ENCODE data around the gene PHKB.

DNA sequence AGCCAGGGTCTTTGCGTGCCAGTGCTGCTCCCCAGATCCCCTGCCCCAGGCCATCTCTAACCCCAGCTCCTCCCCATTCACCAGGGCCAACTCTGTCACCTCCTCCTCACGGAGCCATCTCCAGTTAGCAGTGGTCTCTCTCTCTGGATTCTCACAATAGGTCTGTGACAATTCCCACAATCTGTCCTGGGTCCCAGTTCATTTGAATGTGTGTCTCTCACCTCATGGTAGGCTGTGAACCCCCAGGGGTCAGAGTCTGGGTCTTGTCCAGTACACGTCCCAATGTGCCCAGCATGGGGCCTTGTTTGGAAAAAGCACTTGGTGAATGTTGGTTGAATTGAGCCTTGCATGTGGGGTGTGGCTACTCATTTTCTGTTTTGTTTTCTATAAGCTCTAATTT lies 205.3 kb downstream of the PHKB start:
- no peak for TF ChIP-seq NFIC (IDR thresholded peaks at IDR 0.05)
- no peak for TF ChIP-seq TEAD4 (IDR thresholded peaks at IDR 0.05)
- TF ChIP-seq, protein P1, sequence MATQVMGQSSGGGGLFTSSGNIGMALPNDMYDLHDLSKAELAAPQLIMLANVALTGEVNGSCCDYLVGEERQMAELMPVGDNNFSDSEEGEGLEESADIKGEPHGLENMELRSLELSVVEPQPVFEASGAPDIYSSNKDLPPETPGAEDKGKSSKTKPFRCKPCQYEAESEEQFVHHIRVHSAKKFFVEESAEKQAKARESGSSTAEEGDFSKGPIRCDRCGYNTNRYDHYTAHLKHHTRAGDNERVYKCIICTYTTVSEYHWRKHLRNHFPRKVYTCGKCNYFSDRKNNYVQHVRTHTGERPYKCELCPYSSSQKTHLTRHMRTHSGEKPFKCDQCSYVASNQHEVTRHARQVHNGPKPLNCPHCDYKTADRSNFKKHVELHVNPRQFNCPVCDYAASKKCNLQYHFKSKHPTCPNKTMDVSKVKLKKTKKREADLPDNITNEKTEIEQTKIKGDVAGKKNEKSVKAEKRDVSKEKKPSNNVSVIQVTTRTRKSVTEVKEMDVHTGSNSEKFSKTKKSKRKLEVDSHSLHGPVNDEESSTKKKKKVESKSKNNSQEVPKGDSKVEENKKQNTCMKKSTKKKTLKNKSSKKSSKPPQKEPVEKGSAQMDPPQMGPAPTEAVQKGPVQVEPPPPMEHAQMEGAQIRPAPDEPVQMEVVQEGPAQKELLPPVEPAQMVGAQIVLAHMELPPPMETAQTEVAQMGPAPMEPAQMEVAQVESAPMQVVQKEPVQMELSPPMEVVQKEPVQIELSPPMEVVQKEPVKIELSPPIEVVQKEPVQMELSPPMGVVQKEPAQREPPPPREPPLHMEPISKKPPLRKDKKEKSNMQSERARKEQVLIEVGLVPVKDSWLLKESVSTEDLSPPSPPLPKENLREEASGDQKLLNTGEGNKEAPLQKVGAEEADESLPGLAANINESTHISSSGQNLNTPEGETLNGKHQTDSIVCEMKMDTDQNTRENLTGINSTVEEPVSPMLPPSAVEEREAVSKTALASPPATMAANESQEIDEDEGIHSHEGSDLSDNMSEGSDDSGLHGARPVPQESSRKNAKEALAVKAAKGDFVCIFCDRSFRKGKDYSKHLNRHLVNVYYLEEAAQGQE (IDR thresholded peaks at IDR 0.05; ENCODE audit: low read depth) = no peak
- TF ChIP-seq, protein P2, sequence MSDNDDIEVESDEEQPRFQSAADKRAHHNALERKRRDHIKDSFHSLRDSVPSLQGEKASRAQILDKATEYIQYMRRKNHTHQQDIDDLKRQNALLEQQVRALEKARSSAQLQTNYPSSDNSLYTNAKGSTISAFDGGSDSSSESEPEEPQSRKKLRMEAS (IDR thresholded peaks at IDR 0.05) = no peak
- no peak for TF ChIP-seq TCF12 (IDR thresholded peaks at IDR 0.05; ENCODE audit: low read depth)
- no peak for TF ChIP-seq RAD21 (IDR thresholded peaks at IDR 0.05; ENCODE audit: low read depth)
- no peak for TF ChIP-seq CEBPB (IDR thresholded peaks at IDR 0.05)
- no peak for TF ChIP-seq EP300 (IDR thresholded peaks at IDR 0.05; ENCODE audit: borderline replicate concordance)
